Heart left ventricle (tissue), 16 donors: ENCODE data around the gene SREK1. TPM values are rescaled to one million over a fixed set of nuclear protein-coding genes. Genes with fewer than 3 reads are reported as not detected.
"Not testable (repeated sequence)": the region's sequence is repeated elsewhere in the genome, so short reads cannot be mapped to it uniquely, and the experiment has no call there.

Experiments
- ATAC-seq, 4 donors: fragments of 200-7000 bp; cut with Tn5 transposase; one replicate each; pipeline ENCODE4 v1.9.1; 2020 to 2022; ENCODE audit warnings: moderate library complexity in 4 of 4, mild to moderate bottlenecking in 3 of 4, moderate number of reproducible peaks in 1 of 4
- DNase-seq, 5 donors: peaks; one replicate each; pipeline ENCODE4 v3.0.0-alpha.2; 2020
- H3K27ac ChIP-seq, 12 donors: fragments of 200-600 bp; sonication (generic) in 4 of 12; one replicate each; pipeline versions ENCODE4 v1.5.0 to v1.8.0; 2016 to 2022; ENCODE audit warnings: mild to moderate bottlenecking in 2 of 12
- H3K27me3 ChIP-seq, 9 donors: fragments of 200-600 bp; sonication (generic) in 2 of 9; one replicate each; pipeline versions ENCODE4 v1.5.1 to v1.8.0; 2016 to 2022; ENCODE audit warnings: mild to moderate bottlenecking in 3 of 9
- H3K36me3 ChIP-seq, 9 donors: fragments of 200-600 bp; sonication (generic) in 2 of 9; one replicate each; pipeline versions ENCODE4 v1.5.0 to v1.8.0; 2018 to 2022; ENCODE audit warnings: mild to moderate bottlenecking in 2 of 9
- H3K4me1 ChIP-seq, 12 donors: fragments of 200-600 bp; sonication (generic) in 4 of 12; one replicate each; pipeline versions ENCODE4 v1.5.0 to v1.8.0; 2016 to 2022; ENCODE audit warnings: mild to moderate bottlenecking in 3 of 12
- H3K4me3 ChIP-seq, 12 donors: fragments of 200-600 bp; sonication (generic) in 4 of 12; one replicate each; pipeline versions ENCODE4 v1.5.0 to v1.8.0; 2017 to 2022; ENCODE audit warnings: mild to moderate bottlenecking in 9 of 12, moderate library complexity in 4 of 12
- H3K9me3 ChIP-seq, 12 donors: fragments of 200-600 bp; sonication (generic) in 4 of 12; one replicate each; pipeline versions ENCODE4 v1.5.0 to v1.8.0; 2016 to 2022; ENCODE audit warnings: mild to moderate bottlenecking in 1 of 12
- CTCF ChIP-seq, 12 donors: fragments of 200-600 bp; sonication (generic) in 4 of 12; IDR thresholded peaks; one replicate each; pipeline versions ENCODE4 v1.5.0 to v1.8.0; 2018 to 2022; ENCODE audit warnings: antibody characterized with exemption in 12 of 12, mild to moderate bottlenecking in 5 of 12
- POLR2A ChIP-seq, 2 donors: fragments of 450-650 bp; IDR thresholded peaks; one replicate each; pipeline ENCODE4 v1.6.1; 2017; ENCODE audit warnings: antibody characterized with exemption in 2 of 2, mild to moderate bottlenecking in 2 of 2, moderate library complexity in 2 of 2
- WGBS, 4 donors: extraction: QIAGEN DNeasy Blood & Tissue Kit in 2 of 4; methylation state at CpG; one replicate each; pipeline versions ENCODE4 v1.1.5 to v1.1.7; 2013 to 2018; 5-methylcytosine and 5-hydroxymethylcytosine counted together
- intact Hi-C, 10 donors: fragments of 100-400 bp; cut with DNase I; formaldehyde crosslinking; loops; one replicate each; pipeline versions ENCODE4 v1.11.1 to v1.14.2; 2022
- polyA plus RNA-seq, 2 donors: library from polyadenylated mRNA; stranded (reverse); fragments of 200-250 nt; gene quantifications; one replicate each; pipeline ENCODE4 v1.2.3, GENCODE V29; 2013
- total RNA-seq, 9 donors: library from RNA; depleted of rRNA in 2 of 9; stranded (reverse); fragments of >200 nt in 2 of 9; fragmentation: NEBNext Ultra II Directional in 3 of 9; extraction: Animal tissue kit (Norgen Biotek cat#: 25700) in 3 of 9; gene quantifications; one replicate each; pipeline versions ENCODE4 v1.1.0 to v1.2.4, GENCODE V29; 2016 to 2023
- donor health status: ischemic (EF 13 %, LVEDD 7.1; RV severe dilation, severe dysfunction).
- donor health status: healthy with polysubstance abuse.
- donor health status: DM: no; HTN: yes; CAD: no.
- donor health status: DM: no; HTN: no; CAD: no.
- donor health status: ischemic (EF 25% LVEDD 6.9; RV normal size, moderate dysfunction).
- donor health status: ischemic (EF 25% LVEDD 5.7; RV mildly dilated, moderate dysfunction).
- donor health status: healthy.
- donor health status: DM: yes; HTN: yes; CAD: no.
- donor health status: ischemic (EF 35%, LVEDD 5.7; RV mildly dilated, moderate dysfunction).
- donor health status: nonischemic (EF 11% LVEDD 7.7; RV severe dilation, severe dysfunction).
- donor health status: DM: yes; HTN: yes; CAD: no.
- donor health status: PGD.
- donor health status: ischemic (EF 29% LVEDD 5.4; RV normal size, mild dysfunction).
- donor health status: nonischemic (EF 23%, LVEDD 6.1; RV moderate dilation, normal function).

Gene SREK1
- total and polyA plus RNA-seq, 11 donors, result 13.5 to 34.2 (median 28.0) TPM

- TF ChIP-seq POLR2A (IDR thresholded peaks at IDR 0.05), result no peak
- TF ChIP-seq CTCF (IDR thresholded peaks at IDR 0.05), result no peak
- no peak for ATAC-seq
- H3K4me1 ChIP-seq, result no peaks in the 10 kb centered on the region
- peaks cover 0 to 14% (median 0%) of the 10 kb centered on the region in 12 donors for H3K9me3 ChIP-seq
- intact Hi-C loops, result no loop called here
- H3K36me3 ChIP-seq, result no peaks in the 10 kb centered on the region
- no peak overlapping the region for H3K27ac ChIP-seq
- WGBS, 4 donors, result 70 to 82% (median 76%) methylated on average over 4 to 5 of the region's 5 CpGs
- H3K4me3 ChIP-seq, result no peak overlapping the region
- no peak for DNase-seq
- H3K27me3 ChIP-seq, result no peaks in the 10 kb centered on the region
These were observed 78.4 kb downstream of the SREK1 start for GRCh38 chr5:66222455-66222854.

DNA sequence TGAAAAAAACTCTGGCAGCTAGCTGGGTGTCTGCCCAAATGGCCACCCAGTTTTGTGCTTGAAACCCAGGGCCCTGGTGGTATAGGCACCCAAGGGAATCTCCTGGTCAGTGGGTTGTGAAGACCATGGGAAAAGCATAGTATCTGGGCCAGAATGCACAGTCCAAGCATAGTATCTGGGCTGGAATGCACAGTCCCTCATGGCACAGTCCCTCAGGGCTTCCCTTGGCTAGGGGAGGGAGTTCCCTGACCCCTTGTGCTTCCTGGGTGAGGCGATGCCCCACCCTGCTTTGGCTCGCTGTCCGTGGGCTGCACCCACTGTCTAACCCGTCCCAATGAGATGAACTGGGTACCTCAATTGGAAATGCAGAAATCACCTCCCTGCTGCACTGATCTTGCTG lies 78.8 kb downstream of the SREK1 start:
- 88 to 96% (median 91%) methylated on average over 4 of the region's 4 CpGs for WGBS, 4 donors

GRCh38 chr5:66223637-66224036 lies 79.5 kb downstream of the SREK1 start:
- TF ChIP-seq POLR2A (IDR thresholded peaks at IDR 0.05), result no peak
- TF ChIP-seq CTCF (IDR thresholded peaks at IDR 0.05), result peak in 7 of 12 donors; percentile 13 to 27 (median 16)
- WGBS, 4 donors, result 47 to 69% (median 57%) methylated on average over 4 of the region's 4 CpGs
- DNase-seq, result no peak
- H3K27me3 ChIP-seq, result no peaks in the 10 kb centered on the region
- peaks cover 0 to 14% (median 0%) of the 10 kb centered on the region in 12 donors for H3K9me3 ChIP-seq
- no peaks in the 10 kb centered on the region for H3K4me1 ChIP-seq
- intact Hi-C loops, result no loop called here
- H3K4me3 ChIP-seq, result no peak overlapping the region
- no peaks in the 10 kb centered on the region for H3K36me3 ChIP-seq
- no peak overlapping the region for H3K27ac ChIP-seq
- no peak for ATAC-seq

More for the DNA sequence above, 78.8 kb downstream of the SREK1 start:
- H3K27ac ChIP-seq, DNase-seq, H3K4me3 ChIP-seq, H3K27me3 ChIP-seq, intact Hi-C loops, H3K36me3 ChIP-seq, H3K4me1 ChIP-seq, ATAC-seq: not testable (repeated sequence)
- H3K9me3 ChIP-seq, result peaks cover 0 to 14% (median 0%) of the 10 kb centered on the region in 12 donors

DNA sequence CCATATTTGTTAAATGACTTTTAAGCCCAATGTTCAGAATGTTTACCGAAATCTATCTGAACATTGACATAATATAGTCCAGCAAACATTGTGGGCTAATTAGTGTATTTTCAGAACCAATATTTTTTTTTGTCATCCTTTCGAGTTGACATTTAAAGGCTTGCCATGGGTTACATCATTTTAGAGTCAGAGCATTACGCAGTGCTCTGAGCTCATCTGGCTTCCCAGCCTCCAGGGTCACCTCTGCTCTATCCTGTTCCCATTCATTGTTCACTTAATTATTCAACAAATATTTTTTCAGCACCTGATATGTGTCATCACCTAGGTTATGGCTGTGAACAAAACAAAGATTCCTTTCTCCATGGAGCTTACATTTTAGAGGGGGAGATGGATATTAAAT lies 80.2 kb downstream of the SREK1 start:
- WGBS, 4 donors, result 90 to 96% (median 93%) methylated on average over 3 of the region's 3 CpGs
- no peak overlapping the region for H3K27ac ChIP-seq
- DNase-seq (no peak), ATAC-seq (no peak)
- no peaks in the 10 kb centered on the region for H3K4me1 ChIP-seq
- TF ChIP-seq POLR2A (IDR thresholded peaks at IDR 0.05), result no peak
- TF ChIP-seq CTCF (IDR thresholded peaks at IDR 0.05), result no peak
- intact Hi-C loops, result no loop called here
- H3K36me3 ChIP-seq, result no peaks in the 10 kb centered on the region
- no peak overlapping the region for H3K4me3 ChIP-seq
- no peaks in the 10 kb centered on the region for H3K27me3 ChIP-seq
- H3K9me3 ChIP-seq, result peaks cover 0 to 14% (median 0%) of the 10 kb centered on the region in 12 donors
